HG03521 (cell line): ENCODE data around the gene PRDX5.

Experiments
- ATAC-seq: cut with Tn5 transposase; IDR thresholded peaks from one replicate; pipeline ENCODE4 v1.9.1; 2021; ENCODE audit warnings: mild to moderate bottlenecking, moderate library complexity; ENCODE audit not compliant: unreplicated experiment

PRDX5 gene

GRCh38 chr11:64359712-64360445 lies 42.0 kb downstream of the PRDX5 start:
- no peak for ATAC-seq

GRCh38 chr11:64360448-64360921 lies 42.6 kb downstream of the PRDX5 start:
- no peak for ATAC-seq

GRCh38 chr11:64361659-64362058 lies 43.7 kb downstream of the PRDX5 start:
- ATAC-seq, result no peak

- ATAC-seq, result no peak
Observed at GRCh38 chr11:64362339-64362738, 44.4 kb downstream of the PRDX5 start.

- no peak for ATAC-seq
Observed at GRCh38 chr11:64364435-64364834, 46.5 kb downstream of the PRDX5 start.

- ATAC-seq, result no peak
Observed at GRCh38 chr11:64364911-64365310, 47.0 kb downstream of the PRDX5 start.

- ATAC-seq, result no peak
Observed at GRCh38 chr11:64366751-64367150, 48.8 kb downstream of the PRDX5 start.

- no peak for ATAC-seq
Observed at GRCh38 chr11:64367931-64368672, 50.2 kb downstream of the PRDX5 start.

- ATAC-seq, result no peak
Observed at GRCh38 chr11:64368673-64369074, 50.8 kb downstream of the PRDX5 start.

- no peak for ATAC-seq
Observed at GRCh38 chr11:64369440-64370421, 51.8 kb downstream of the PRDX5 start.

GRCh38 chr11:64371201-64371600 lies 53.3 kb downstream of the PRDX5 start:
- ATAC-seq, result no peak
